Placental pericyte (primary cell): ENCODE measurements around the gene ATF2. TPM values are rescaled to one million over a fixed set of nuclear protein-coding genes. Genes with fewer than 3 reads are reported as not detected.

Source experiments
- small RNA-seq: library from RNA; depleted of rRNA; stranded (forward); fragments of <200 nt; gene quantifications from one replicate; pipeline ENCODE3, GENCODE V24; 2012; ENCODE audit warnings: low replicate concordance
- total RNA-seq: library from RNA; depleted of rRNA; stranded (reverse); fragments of >200 nt; gene quantifications from 2 replicates; pipeline ENCODE4 v1.2.3, GENCODE V29; 2012

The ATF2 gene, protein sequence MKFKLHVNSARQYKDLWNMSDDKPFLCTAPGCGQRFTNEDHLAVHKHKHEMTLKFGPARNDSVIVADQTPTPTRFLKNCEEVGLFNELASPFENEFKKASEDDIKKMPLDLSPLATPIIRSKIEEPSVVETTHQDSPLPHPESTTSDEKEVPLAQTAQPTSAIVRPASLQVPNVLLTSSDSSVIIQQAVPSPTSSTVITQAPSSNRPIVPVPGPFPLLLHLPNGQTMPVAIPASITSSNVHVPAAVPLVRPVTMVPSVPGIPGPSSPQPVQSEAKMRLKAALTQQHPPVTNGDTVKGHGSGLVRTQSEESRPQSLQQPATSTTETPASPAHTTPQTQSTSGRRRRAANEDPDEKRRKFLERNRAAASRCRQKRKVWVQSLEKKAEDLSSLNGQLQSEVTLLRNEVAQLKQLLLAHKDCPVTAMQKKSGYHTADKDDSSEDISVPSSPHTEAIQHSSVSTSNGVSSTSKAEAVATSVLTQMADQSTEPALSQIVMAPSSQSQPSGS
- 66.9 and 109 TPM in 2 replicates for total RNA-seq

DNA sequence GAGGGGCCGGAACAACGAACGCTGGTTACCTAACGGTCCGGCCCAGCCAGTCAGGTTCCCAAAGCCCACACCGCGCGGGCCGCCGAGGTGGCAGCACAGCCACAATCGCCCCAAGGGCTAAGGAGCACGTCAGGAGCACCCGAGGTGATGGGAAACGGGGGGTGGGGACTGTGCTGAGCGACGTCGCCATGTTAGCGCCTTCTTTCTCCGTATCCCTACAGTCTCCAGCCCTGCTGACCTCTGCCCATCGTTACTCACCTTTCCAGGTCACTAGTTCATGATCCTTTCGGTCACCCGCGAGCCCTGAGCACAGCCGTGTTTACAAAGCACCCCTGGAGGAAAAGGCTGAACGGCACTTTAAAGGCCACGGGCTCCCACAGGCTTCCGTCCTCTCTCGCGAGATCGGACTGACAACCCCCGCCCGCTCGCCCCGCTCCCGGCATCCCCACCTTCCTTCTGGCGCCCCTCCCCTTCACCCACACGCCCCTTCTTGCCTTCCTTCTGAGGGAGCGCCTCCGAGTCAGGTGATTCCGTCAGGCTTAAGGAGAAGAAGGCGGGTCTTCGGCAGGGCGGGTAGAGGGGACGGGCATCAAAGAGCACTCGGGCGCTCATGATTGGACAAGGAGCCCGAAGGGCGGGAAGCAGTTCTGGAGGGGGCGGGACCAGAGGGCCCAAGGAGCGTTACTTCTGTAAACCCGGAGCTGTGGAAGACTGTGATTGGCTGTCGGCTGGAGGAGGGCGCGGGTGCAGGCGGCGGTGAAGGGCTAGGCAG is at the start of gene ATF2:
Gene ATF2, minus strand, starts transcription at position 412 of the 772 bp plus-strand sequence. CDS start 31,760 bp downstream, outside the sequence.

DNA sequence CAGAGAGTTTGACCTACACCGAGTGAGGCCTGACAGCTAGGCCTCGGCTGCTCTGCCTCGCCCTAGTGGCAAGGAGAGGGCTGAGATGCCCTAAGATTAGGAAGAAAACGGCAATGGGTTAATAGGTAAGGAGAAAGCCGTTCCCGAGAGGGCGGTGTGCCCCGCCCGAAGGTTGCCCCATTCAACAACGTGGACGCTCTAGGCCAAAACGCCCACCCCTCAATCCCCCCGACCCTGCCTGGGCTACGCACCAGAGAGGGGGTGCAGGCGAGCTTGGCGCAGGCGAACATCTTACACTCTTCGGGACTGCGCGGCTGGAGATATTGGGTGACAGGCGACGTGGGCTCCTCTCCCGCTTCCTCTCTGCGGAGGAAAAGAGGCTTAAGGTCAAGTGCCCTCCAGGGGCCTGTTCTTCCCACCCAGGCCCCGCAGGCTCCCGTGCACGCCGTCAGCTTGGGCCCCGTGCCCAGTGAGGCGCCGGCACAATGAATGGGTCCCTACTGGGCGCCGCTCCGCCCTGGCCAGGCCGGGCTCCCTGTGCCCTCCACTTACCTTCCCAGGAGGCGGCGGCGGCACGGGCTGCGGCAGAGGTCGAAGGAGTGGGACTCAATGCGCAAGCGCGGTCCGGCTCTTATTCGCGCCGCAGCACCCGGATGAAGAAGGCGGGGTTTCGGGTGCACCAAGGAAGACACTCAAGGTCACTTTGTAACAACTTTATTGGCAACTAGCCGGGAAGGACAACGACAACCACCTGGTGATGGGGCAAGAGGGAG is 13.3 kb upstream of the ATF2 start, which contains the start of gene ATP5MC3:
Gene ATP5MC3, minus strand, starts transcription at position 607 of the 773 bp plus-strand sequence. Its CDS starts 317 bp downstream, at position 290.

Small RNA genes within 50 kb of the gene (small RNA-seq; reads per million reads assigned to genes)
- gene MIR933 (not detected), gene RF02271 (not detected), gene RNU6-1290P (not detected), gene RNU6-763P (not detected)

Other genes starting within 250 kb of the ATF2 start
- gene CHN1, start 162.8 kb downstream of the ATF2 start, total RNA-seq, result 72.2 and 153 TPM in 2 replicates
- 56.2 and 150 TPM in 2 replicates for gene ATP5MC3, start 13.5 kb upstream of the ATF2 start, total RNA-seq